ENCODE measurements around the gene CYP27C1. TPM values are rescaled to one million over a fixed set of nuclear protein-coding genes. Genes with fewer than 3 reads are reported as not detected.
"Not testable (repeated sequence)": the region's sequence is repeated elsewhere in the genome, so short reads cannot be mapped to it uniquely, and the experiment has no call there.

The CYP27C1 gene
- not detected for total RNA-seq

GRCh38 chr2:127220102-127220767 lies at the start of gene CYP27C1:
CYP27C1 (minus strand) TSS chr2:127220299; CDS start chr2:127220270, 29 bp downstream.
- Mint-ChIP-seq H3K9me3 (no peaks in the 10 kb centered on the region), H3K4me1 (ENCODE audit: low read depth) (peaks cover 12% of the 10 kb centered on the region), H3K27ac (no peak within 1 kb of the TSS), H3K36me3 (ENCODE audit: insufficient read depth in 2 of 2) (peaks cover 7 to 8% of the 10 kb centered on the region in 2 donors), H3K27me3 (ENCODE audit: low read depth) (peaks cover 68% of the 10 kb centered on the region), H3K4me3 (peak within 1 kb of the TSS; percentile 90 to 92)
- peak; percentile 52 to 59 for ATAC-seq (replicated peaks in 1 of 2)
- peak in 1 of 2 donors; percentile 26 for DNase-seq

- no peak overlapping the region for H3K4me3 Mint-ChIP-seq
- H3K4me1 Mint-ChIP-seq (ENCODE audit: low read depth) = no peaks in the 10 kb centered on the region
- no peak for DNase-seq
- no peak overlapping the region for H3K27ac Mint-ChIP-seq
- no peaks in the 10 kb centered on the region for H3K27me3 Mint-ChIP-seq (ENCODE audit: low read depth)
- H3K9me3 Mint-ChIP-seq = no peaks in the 10 kb centered on the region
- ATAC-seq (replicated peaks in 1 of 2) = no peak
- H3K36me3 Mint-ChIP-seq (ENCODE audit: insufficient read depth in 2 of 2) = peaks cover 3 to 10% of the 10 kb centered on the region in 2 donors
Observed at GRCh38 chr2:127261804-127262406, 41.8 kb upstream of the CYP27C1 start.

- Mint-ChIP-seq H3K9me3 (no peaks in the 10 kb centered on the region), H3K36me3 (ENCODE audit: insufficient read depth in 2 of 2) (peaks cover 2 to 8% of the 10 kb centered on the region in 2 donors), H3K4me3 (no peak overlapping the region), H3K27me3 (ENCODE audit: low read depth) (no peaks in the 10 kb centered on the region), H3K27ac (no peak overlapping the region), H3K4me1 (ENCODE audit: low read depth) (no peaks in the 10 kb centered on the region)
- ATAC-seq (replicated peaks in 1 of 2) (no peak), DNase-seq (no peak)
Observed at GRCh38 chr2:127259355-127259754, 39.3 kb upstream of the CYP27C1 start.

GRCh38 chr2:127256866-127257265 lies 36.8 kb upstream of the CYP27C1 start:
- no peaks in the 10 kb centered on the region for H3K9me3 Mint-ChIP-seq
- H3K4me1 Mint-ChIP-seq (ENCODE audit: low read depth) = no peaks in the 10 kb centered on the region
- H3K27ac Mint-ChIP-seq = no peak overlapping the region
- no peak overlapping the region for H3K4me3 Mint-ChIP-seq
- no peaks in the 10 kb centered on the region for H3K27me3 Mint-ChIP-seq (ENCODE audit: low read depth)
- H3K36me3 Mint-ChIP-seq (ENCODE audit: insufficient read depth in 2 of 2) = peaks cover 2 to 7% of the 10 kb centered on the region in 2 donors
- DNase-seq (no peak), ATAC-seq (replicated peaks in 1 of 2) (no peak)

- Mint-ChIP-seq H3K4me1 (ENCODE audit: low read depth) (no peaks in the 10 kb centered on the region), H3K9me3 (no peaks in the 10 kb centered on the region), H3K27ac (no peak overlapping the region), H3K27me3 (ENCODE audit: low read depth) (no peaks in the 10 kb centered on the region), H3K4me3 (no peak overlapping the region), H3K36me3 (ENCODE audit: insufficient read depth in 2 of 2) (peaks cover 2 to 7% of the 10 kb centered on the region in 2 donors)
- ATAC-seq (replicated peaks in 1 of 2) (no peak), DNase-seq (no peak)
Observed at GRCh38 chr2:127256381-127256780, 36.3 kb upstream of the CYP27C1 start.

- Mint-ChIP-seq H3K27me3 (ENCODE audit: low read depth) (no peaks in the 10 kb centered on the region), H3K9me3 (no peaks in the 10 kb centered on the region), H3K4me3 (no peak overlapping the region), H3K4me1 (ENCODE audit: low read depth) (no peaks in the 10 kb centered on the region), H3K36me3 (ENCODE audit: insufficient read depth in 2 of 2) (peaks cover 2 to 7% of the 10 kb centered on the region in 2 donors), H3K27ac (no peak overlapping the region)
- no peak for ATAC-seq (replicated peaks in 1 of 2)
- no peak for DNase-seq
Observed at GRCh38 chr2:127255721-127256120, 35.6 kb upstream of the CYP27C1 start.

GRCh38 chr2:127255146-127255545 lies 35.0 kb upstream of the CYP27C1 start:
- Mint-ChIP-seq H3K27me3 (ENCODE audit: low read depth) (no peaks in the 10 kb centered on the region), H3K27ac (no peak overlapping the region), H3K36me3 (ENCODE audit: insufficient read depth in 2 of 2) (peaks cover 2 to 7% of the 10 kb centered on the region in 2 donors), H3K9me3 (no peaks in the 10 kb centered on the region), H3K4me3 (no peak overlapping the region), H3K4me1 (ENCODE audit: low read depth) (no peaks in the 10 kb centered on the region)
- ATAC-seq (replicated peaks in 1 of 2) (no peak), DNase-seq (no peak)

- H3K4me3 Mint-ChIP-seq = no peak overlapping the region
- peaks cover 2 to 7% of the 10 kb centered on the region in 2 donors for H3K36me3 Mint-ChIP-seq (ENCODE audit: insufficient read depth in 2 of 2)
- no peak for ATAC-seq (replicated peaks in 1 of 2)
- H3K27me3 Mint-ChIP-seq (ENCODE audit: low read depth) = no peaks in the 10 kb centered on the region
- DNase-seq = no peak
- H3K27ac Mint-ChIP-seq = no peak overlapping the region
- H3K9me3 Mint-ChIP-seq = no peaks in the 10 kb centered on the region
- H3K4me1 Mint-ChIP-seq (ENCODE audit: low read depth) = no peaks in the 10 kb centered on the region
Observed at GRCh38 chr2:127254386-127254981, 34.4 kb upstream of the CYP27C1 start.

- H3K27ac Mint-ChIP-seq; DNase-seq; H3K27me3 Mint-ChIP-seq (ENCODE audit: low read depth); ATAC-seq (replicated peaks in 1 of 2); H3K4me3 Mint-ChIP-seq; H3K4me1 Mint-ChIP-seq (ENCODE audit: low read depth): not testable (repeated sequence)
- Mint-ChIP-seq H3K36me3 (ENCODE audit: insufficient read depth in 2 of 2) (peaks cover 4 to 16% of the 10 kb centered on the region in 2 donors), H3K9me3 (peaks cover 13 to 15% of the 10 kb centered on the region in 2 donors)
Observed at GRCh38 chr2:127241184-127241583, 21.1 kb upstream of the CYP27C1 start.

GRCh38 chr2:127239395-127239794 lies 19.3 kb upstream of the CYP27C1 start:
- peaks cover 4 to 16% of the 10 kb centered on the region in 2 donors for H3K36me3 Mint-ChIP-seq (ENCODE audit: insufficient read depth in 2 of 2)
- no peaks in the 10 kb centered on the region for H3K4me1 Mint-ChIP-seq (ENCODE audit: low read depth)
- no peak overlapping the region for H3K4me3 Mint-ChIP-seq
- H3K27me3 Mint-ChIP-seq (ENCODE audit: low read depth) = no peaks in the 10 kb centered on the region
- ATAC-seq (replicated peaks in 1 of 2) (no peak), DNase-seq (no peak)
- H3K27ac Mint-ChIP-seq = no peak overlapping the region
- peaks cover 13 to 15% of the 10 kb centered on the region in 2 donors for H3K9me3 Mint-ChIP-seq

GRCh38 chr2:127237768-127238167 lies 17.7 kb upstream of the CYP27C1 start:
- H3K27ac Mint-ChIP-seq; H3K4me3 Mint-ChIP-seq; H3K27me3 Mint-ChIP-seq (ENCODE audit: low read depth); H3K4me1 Mint-ChIP-seq (ENCODE audit: low read depth); DNase-seq; ATAC-seq (replicated peaks in 1 of 2): not testable (repeated sequence)
- Mint-ChIP-seq H3K36me3 (ENCODE audit: insufficient read depth in 2 of 2) (peaks cover 4 to 16% of the 10 kb centered on the region in 2 donors), H3K9me3 (peaks cover 13 to 15% of the 10 kb centered on the region in 2 donors)

- DNase-seq (no peak), ATAC-seq (replicated peaks in 1 of 2) (no peak)
- no peak overlapping the region for H3K4me3 Mint-ChIP-seq
- peaks cover 0 to 10% of the 10 kb centered on the region in 2 donors for H3K36me3 Mint-ChIP-seq (ENCODE audit: insufficient read depth in 2 of 2)
- peaks cover 6 to 7% of the 10 kb centered on the region in 2 donors for H3K9me3 Mint-ChIP-seq
- H3K27ac Mint-ChIP-seq = no peak overlapping the region
- no peaks in the 10 kb centered on the region for H3K27me3 Mint-ChIP-seq (ENCODE audit: low read depth)
- no peaks in the 10 kb centered on the region for H3K4me1 Mint-ChIP-seq (ENCODE audit: low read depth)
Observed at GRCh38 chr2:127235082-127235702, 15.1 kb upstream of the CYP27C1 start.

GRCh38 chr2:127233710-127234109 lies 13.6 kb upstream of the CYP27C1 start:
- Mint-ChIP-seq H3K27me3 (ENCODE audit: low read depth) (no peaks in the 10 kb centered on the region), H3K36me3 (ENCODE audit: insufficient read depth in 2 of 2) (peaks cover 3 to 7% of the 10 kb centered on the region in 2 donors), H3K27ac (no peak overlapping the region), H3K9me3 (peaks cover 7 to 8% of the 10 kb centered on the region in 2 donors), H3K4me3 (no peak overlapping the region), H3K4me1 (ENCODE audit: low read depth) (no peaks in the 10 kb centered on the region)
- no peak for ATAC-seq (replicated peaks in 1 of 2)
- DNase-seq = no peak

Measured in activated T-cell treated with anti-CD3 and anti-CD28 coated beads, Interleukin-2, amount 50 U/mL, for 72 hours (primary cell).